ENCODE data around the gene PTOV1. TPM values are rescaled to one million over a fixed set of nuclear protein-coding genes. Genes with fewer than 3 reads are reported as not detected.
A peak's percentile ranks its signal among the peaks of the same experiment; 100 is the strongest.
"Not testable (repeated sequence)": the region's sequence is repeated elsewhere in the genome, so short reads cannot be mapped to it uniquely, and the experiment has no call there.

Gene PTOV1
- total RNA-seq, 2 donors from 2014 or later = 63.8 to 73.3 TPM

DNA sequence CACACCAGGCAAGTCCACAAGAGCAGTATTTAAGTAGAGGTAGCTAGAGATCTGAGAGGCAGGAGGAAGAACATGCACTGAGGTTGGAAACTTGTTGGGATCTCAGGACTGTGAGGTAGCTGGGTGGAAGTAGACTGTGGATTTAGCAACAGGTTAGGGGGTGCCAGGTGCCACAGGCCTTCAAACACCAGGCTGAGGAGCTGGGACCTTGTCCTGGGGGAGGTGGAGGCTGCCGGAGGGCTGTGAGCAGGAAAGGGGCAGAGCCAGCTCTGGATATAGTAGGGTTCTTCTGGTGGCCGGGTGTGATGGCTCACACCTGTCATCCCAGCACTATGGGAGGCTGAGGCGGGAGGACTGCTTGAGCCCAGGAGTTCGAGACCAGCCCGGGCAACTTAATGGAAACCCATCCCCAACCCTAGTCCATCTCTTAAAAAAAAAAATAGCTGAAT, 41.0 kb upstream of the PTOV1 start:
- Mint-ChIP-seq H3K36me3 (ENCODE audit: insufficient read depth in 2 of 2) (peaks cover 3 to 4% of the 10 kb centered on the region in 2 donors), H3K4me1 (ENCODE audit: low read depth) (peaks cover 51% of the 10 kb centered on the region), H3K4me3 (peak overlapping the region; percentile 82 to 93), H3K9me3 (no peaks in the 10 kb centered on the region), H3K27ac (no peak overlapping the region), H3K27me3 (ENCODE audit: low read depth) (no peaks in the 10 kb centered on the region)
- ATAC-seq (replicated peaks in 1 of 2) = no peak
- no peak for DNase-seq

DNA sequence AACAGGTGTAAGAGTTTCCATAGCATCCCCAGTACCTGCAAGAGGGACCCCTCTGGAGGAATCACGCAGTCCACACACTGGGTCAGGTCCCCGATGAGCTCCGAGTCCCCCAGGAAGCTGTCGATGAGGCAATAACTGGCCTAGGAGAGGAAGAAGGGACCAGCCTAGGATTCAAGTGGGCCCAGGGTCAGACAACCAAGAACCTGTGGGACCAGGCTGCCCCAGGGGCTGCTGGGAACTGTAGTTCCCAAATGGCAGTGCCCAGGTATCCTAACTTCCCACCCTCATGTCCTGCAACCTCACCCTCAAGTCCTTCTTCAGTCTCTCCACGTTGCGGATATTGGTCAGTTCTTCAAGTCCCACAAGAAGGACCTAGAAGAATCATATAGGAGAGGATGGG, 39.6 kb upstream of the PTOV1 start:
- no peak for ATAC-seq (replicated peaks in 1 of 2)

DNA sequence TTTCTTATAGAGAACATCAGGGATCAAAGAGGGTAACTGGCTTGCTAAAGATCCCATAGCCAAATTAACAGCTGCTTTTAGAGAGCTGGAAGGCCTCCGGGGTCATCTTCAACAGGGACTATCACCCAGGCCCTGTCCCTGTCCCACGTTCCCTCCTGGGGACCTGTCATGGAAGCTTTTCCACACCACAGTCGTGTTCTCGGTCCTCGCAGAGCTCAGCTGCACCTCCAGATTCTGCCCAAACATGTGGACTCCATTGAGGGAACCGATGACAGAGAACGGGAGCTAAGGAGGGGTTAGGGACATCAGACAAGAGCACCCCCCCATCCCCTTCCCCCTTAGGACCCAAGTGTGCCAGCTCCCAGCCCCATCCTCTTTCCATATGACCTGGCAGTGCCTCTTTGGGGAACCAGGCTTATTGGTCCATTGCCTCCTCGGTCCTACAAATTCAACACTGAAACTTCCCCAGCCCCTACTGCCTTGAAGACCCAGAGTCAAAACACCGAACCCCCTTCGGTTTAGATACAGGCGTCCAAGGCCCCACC, 38.4 kb upstream of the PTOV1 start:
- Mint-ChIP-seq H3K27me3 (ENCODE audit: low read depth) (no peaks in the 10 kb centered on the region), H3K36me3 (ENCODE audit: insufficient read depth in 2 of 2) (peaks cover 0 to 2% of the 10 kb centered on the region in 2 donors), H3K27ac (peak overlapping the region; percentile 85), H3K4me1 (ENCODE audit: low read depth) (peaks cover 50% of the 10 kb centered on the region), H3K4me3 (peak overlapping the region; percentile 90 to 92), H3K9me3 (no peaks in the 10 kb centered on the region)
- ATAC-seq (replicated peaks in 1 of 2) (no peak), DNase-seq (no peak)

More for the DNA sequence above, 39.6 kb upstream of the PTOV1 start:
- Mint-ChIP-seq H3K4me1 (ENCODE audit: low read depth) (peaks cover 48% of the 10 kb centered on the region), H3K4me3 (no peak overlapping the region), H3K27ac (no peak overlapping the region), H3K9me3 (no peaks in the 10 kb centered on the region), H3K27me3 (ENCODE audit: low read depth) (no peaks in the 10 kb centered on the region), H3K36me3 (ENCODE audit: insufficient read depth in 2 of 2) (peaks cover 1 to 3% of the 10 kb centered on the region in 2 donors)
- DNase-seq = no peak

DNA sequence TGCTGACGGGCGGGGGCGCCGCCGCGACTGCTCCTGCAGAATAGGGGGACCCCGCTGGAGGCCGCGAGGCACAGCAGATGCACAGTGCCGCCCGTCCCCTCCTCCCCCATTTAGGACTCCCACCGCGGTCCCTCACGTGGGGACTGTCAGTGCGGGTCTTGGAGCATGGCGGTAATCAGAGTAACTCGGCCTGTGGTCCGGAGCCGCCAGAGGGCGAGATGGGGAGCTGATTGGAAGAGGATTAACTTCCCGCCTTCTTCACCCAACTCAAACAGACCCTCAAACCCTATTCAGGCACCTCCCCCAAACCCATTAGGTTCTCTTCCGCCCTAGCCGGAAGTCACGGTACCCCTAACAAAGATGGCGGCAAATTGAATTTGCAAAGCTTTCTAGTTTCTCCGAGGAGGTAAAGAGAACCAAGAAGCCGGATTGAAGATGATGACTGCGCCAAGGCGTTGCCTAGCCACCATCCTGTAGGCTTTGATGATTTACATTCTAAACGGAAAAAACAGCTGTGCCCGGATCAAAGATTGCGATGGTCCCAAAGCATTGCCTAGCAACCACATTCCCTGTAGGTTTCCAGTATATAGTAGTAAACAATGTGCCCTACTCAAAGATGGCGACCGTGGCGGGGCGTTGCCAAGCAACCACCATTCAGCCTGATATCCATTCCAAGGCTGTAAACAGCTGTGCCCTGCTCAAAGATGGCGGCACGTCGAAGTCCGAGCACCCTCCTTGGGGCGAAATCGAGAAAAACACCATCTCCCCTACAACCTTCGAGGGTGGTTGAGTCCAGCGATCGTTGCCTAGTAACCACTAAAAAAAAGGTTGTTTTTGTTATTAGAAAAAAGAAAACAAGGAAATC, 37.7 kb upstream of the PTOV1 start, which contains the start of gene FUZ:
FUZ (minus strand) TSS at position 296 of the 865 bp plus-strand sequence; CDS start at position 110, 186 bp downstream.
- Mint-ChIP-seq H3K27me3 (ENCODE audit: low read depth) (no peaks in the 10 kb centered on the region), H3K9me3 (no peaks in the 10 kb centered on the region), H3K27ac (peak within 1 kb of the TSS; percentile 88), H3K36me3 (ENCODE audit: insufficient read depth in 2 of 2) (peaks cover 0 to under 1% of the 10 kb centered on the region in 2 donors), H3K4me3 (peak within 1 kb of the TSS; percentile 90 to 92), H3K4me1 (ENCODE audit: low read depth) (peaks cover 48% of the 10 kb centered on the region)
- DNase-seq (peak; percentile 91 to 94), ATAC-seq (replicated peaks in 1 of 2) (peak; percentile 77 to 79)

DNA sequence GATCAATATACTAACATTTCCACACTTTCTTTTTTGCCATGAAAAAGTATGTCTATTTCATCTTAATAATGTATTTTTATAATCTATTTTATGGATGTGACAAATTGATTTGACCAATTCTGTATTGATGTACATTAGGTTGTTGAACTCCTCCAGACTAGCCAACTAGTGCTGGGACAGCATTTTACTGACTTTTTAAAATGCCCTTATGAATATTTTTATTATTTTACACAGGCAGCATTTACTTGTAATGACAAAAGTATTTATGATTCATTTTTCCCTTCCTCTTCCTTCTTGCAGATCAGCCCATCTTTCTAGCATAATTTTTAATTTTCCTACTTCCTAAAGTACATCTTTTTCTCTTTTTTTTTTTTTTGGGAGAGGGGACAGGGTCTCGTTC, 36.9 kb upstream of the PTOV1 start:
- no peak for ATAC-seq (replicated peaks in 1 of 2)
- Mint-ChIP-seq H3K36me3 (ENCODE audit: insufficient read depth in 2 of 2) (no peaks in the 10 kb centered on the region), H3K27ac (peak overlapping the region; percentile 88)

DNA sequence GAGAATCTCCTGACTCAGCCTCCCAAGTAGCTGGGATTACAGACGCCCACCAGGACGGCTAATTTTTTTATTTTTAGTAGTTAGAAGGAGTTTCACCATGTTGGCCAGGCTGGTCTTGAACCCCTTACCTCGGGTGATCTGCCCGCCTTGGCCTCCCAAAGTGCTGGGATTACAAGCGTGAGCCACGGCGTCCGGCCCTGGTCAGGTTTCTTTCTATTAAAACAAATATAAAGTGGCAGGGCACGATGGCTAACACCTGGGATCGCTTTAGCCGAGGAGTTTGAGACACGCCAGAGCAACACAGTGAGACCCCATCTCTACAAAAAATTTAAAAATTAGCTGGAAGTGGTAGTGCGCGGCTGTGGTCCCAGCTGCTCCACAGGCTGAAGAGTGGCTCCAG, 34.4 kb upstream of the PTOV1 start:
- H3K27ac Mint-ChIP-seq = no peak overlapping the region
- no peaks in the 10 kb centered on the region for H3K27me3 Mint-ChIP-seq (ENCODE audit: low read depth)
- H3K36me3 Mint-ChIP-seq (ENCODE audit: insufficient read depth in 2 of 2) = peaks cover 0 to 1% of the 10 kb centered on the region in 2 donors
- no peaks in the 10 kb centered on the region for H3K9me3 Mint-ChIP-seq
- ATAC-seq (replicated peaks in 1 of 2) (no peak), DNase-seq (no peak)
- peak overlapping the region; percentile 40 to 59 for H3K4me3 Mint-ChIP-seq
- peaks cover 50% of the 10 kb centered on the region for H3K4me1 Mint-ChIP-seq (ENCODE audit: low read depth)

More for the DNA sequence above, 36.9 kb upstream of the PTOV1 start:
- no peak for DNase-seq
- no peaks in the 10 kb centered on the region for H3K27me3 Mint-ChIP-seq (ENCODE audit: low read depth)
- H3K9me3 Mint-ChIP-seq = no peaks in the 10 kb centered on the region
- H3K4me3 Mint-ChIP-seq = peak overlapping the region; percentile 90 to 92
- peaks cover 47% of the 10 kb centered on the region for H3K4me1 Mint-ChIP-seq (ENCODE audit: low read depth)

DNA sequence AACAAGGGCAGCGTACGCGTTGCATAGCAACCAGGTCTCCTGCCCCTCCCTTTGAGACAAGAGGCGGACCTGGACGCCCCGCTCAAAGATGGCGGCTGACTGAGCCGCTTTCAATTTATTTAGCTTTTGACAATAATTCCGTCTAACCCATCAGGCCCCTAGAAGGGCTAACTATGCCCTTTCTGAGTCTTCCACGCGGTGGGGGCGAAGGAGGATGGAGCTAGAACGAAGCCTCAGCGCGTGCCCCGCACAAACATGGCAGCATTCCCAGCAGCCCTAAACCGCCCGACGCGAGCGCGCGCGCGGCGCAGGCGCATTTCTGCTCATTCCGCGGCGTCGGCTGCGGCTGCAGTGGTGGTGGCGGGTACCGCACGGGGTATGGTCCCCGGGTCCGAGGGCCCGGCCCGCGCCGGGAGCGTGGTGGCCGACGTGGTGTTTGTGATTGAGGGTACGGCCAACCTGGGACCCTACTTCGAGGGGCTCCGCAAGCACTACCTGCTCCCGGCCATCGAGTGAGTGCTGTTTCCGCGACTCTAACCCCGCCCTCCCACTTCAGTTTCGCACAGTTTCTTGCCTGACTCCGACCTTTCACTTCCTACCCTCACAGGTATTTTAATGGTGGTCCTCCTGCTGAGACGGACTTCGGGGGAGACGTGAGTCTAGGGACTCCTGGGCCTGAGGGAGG, 32.9 kb upstream of the PTOV1 start, which contains the start of gene MED25:
MED25 (plus strand) TSS at position 326 of the 685 bp plus-strand sequence; CDS start at position 379, 53 bp downstream.
- peak; percentile 71 to 76 for ATAC-seq (replicated peaks in 1 of 2)

DNA sequence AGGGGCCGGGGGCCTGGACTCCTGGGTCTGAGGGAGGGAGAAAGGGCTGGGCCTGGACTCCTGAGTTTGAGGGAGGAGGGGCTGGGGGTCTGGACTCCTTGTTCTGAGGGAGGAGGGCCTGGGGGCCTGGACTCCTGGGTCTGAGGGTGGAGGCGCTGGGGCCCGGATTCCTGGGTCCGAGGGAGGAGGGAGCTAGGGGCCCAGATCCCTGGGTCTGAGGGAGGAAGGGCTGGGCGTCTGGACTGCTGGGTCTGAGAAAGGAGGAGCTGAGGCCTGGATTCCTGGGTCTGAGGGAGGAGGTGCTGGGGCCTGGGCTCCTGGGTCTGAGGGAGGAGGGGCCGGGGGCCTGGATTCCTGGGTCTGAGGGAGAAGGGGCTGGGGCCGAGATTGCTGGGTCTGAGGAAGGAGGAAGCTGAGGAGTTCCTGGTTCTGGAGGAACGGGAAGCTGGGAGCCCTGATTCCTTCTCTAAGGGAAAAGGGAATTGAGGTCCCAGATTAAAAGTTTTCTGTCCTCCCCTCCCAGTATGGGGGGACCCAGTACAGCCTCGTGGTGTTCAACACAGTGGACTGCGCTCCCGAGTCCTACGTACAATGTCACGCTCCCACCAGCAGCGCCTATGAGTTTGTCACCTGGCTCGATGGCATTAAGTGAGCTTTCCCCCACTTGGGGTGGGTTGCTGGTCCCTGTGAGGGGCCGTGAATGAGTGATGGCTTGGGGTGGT, 32.1 kb upstream of the PTOV1 start:
- ATAC-seq (replicated peaks in 1 of 2) = no peak
- Mint-ChIP-seq H3K27ac (peak overlapping the region; percentile 98), H3K4me3 (peak overlapping the region; percentile 98 to 99), H3K36me3 (ENCODE audit: insufficient read depth in 2 of 2) (peaks cover 0 to 1% of the 10 kb centered on the region in 2 donors), H3K9me3 (no peaks in the 10 kb centered on the region), H3K27me3 (ENCODE audit: low read depth) (no peaks in the 10 kb centered on the region), H3K4me1 (ENCODE audit: low read depth) (peaks cover 34% of the 10 kb centered on the region)
- no peak for DNase-seq

More for the DNA sequence above, 32.9 kb upstream of the PTOV1 start, which contains the start of gene MED25:
- Mint-ChIP-seq H3K27me3 (ENCODE audit: low read depth) (no peaks in the 10 kb centered on the region), H3K4me3 (peak within 1 kb of the TSS; percentile 98 to 99), H3K4me1 (ENCODE audit: low read depth) (peaks cover 35% of the 10 kb centered on the region), H3K9me3 (no peaks in the 10 kb centered on the region), H3K27ac (peak within 1 kb of the TSS; percentile 98), H3K36me3 (ENCODE audit: insufficient read depth in 2 of 2) (peaks cover 0 to 1% of the 10 kb centered on the region in 2 donors)
- peak; percentile 88 to 90 for DNase-seq

DNA sequence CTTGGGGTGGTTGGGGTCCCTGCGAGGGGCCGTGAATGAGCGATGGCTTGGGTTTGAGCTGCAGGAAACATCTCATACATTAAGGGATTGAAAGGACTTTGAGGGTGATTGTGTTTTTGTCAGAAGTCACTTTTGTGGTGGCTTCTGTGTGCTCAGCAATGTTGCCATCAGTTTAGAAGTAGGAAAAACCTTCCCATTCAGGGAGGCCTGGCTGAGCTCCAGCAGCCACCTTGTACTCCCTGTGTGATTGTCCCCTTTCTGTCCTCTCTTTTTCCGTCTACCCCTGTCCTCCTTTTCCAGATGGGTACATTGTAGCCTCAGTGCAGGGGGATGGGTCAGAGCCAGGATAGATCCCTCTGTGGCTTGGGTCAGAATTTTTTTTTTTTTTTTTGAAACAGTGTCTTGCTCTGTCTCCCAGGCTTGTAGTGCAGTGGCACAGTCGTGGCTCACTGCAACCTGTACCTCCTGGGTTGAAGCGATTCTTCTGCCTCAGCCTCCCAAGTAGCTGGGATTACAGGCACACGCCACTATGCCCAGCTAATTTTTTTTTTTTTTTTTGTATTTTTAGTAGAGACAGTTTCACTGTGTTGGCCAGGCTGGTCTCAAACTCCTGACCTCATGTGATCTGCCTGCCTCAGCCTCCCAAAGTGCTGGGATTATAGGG, 31.4 kb upstream of the PTOV1 start:
- peak overlapping the region; percentile 98 to 99 for H3K4me3 Mint-ChIP-seq
- H3K27ac Mint-ChIP-seq = peak overlapping the region; percentile 61
- H3K4me1 Mint-ChIP-seq (ENCODE audit: low read depth) = peaks cover 26% of the 10 kb centered on the region
- ATAC-seq (replicated peaks in 1 of 2); H3K27me3 Mint-ChIP-seq (ENCODE audit: low read depth); H3K9me3 Mint-ChIP-seq; DNase-seq; H3K36me3 Mint-ChIP-seq (ENCODE audit: insufficient read depth in 2 of 2): not testable (repeated sequence)

DNA sequence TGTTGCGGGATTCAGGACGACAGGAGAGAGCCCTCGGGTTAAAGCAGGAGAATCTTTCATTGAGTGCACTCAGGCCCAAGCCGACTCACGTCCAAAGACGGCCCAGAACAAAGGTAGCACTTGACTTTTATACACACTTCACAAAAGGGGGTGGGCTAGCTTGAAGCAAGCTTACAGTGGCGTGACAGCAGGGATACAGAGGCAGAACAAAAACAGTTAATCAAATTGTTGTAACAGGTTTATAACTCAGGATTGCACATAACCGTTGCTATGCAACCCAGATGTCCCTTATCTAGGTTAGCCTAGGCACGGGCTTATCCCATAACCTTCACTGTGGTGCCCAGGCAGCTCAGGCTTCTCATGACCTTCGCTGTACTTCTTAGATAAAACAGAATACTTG, 30.8 kb upstream of the PTOV1 start:
- no peak for ATAC-seq (replicated peaks in 1 of 2)
- Mint-ChIP-seq H3K27me3 (ENCODE audit: low read depth) (no peaks in the 10 kb centered on the region), H3K4me1 (ENCODE audit: low read depth) (peaks cover 25% of the 10 kb centered on the region), H3K4me3 (no peak overlapping the region), H3K36me3 (ENCODE audit: insufficient read depth in 2 of 2) (peaks cover 0 to 3% of the 10 kb centered on the region in 2 donors), H3K27ac (no peak overlapping the region), H3K9me3 (no peaks in the 10 kb centered on the region)
- DNase-seq = no peak

DNA sequence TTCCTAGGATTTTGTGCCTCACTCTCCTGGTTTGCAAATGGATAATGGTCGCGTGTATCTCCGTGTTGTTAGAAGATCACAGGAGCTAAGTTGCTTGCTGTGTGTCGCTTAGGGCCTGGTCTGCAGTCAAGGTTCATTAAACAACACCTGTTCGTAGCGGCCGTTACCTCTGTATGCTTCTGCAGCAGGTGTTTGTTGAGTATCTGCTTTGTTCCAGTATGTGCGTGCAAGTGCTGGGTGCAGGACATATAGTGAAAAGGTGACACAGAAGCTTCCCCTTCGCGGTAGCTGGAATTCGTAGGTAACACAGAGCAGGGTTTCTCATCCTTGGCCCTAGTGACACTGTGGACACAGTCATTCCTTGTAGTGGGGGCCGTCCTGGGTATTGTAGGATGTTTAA, 27.5 kb upstream of the PTOV1 start:
- H3K27ac Mint-ChIP-seq = no peak overlapping the region
- H3K36me3 Mint-ChIP-seq (ENCODE audit: insufficient read depth in 2 of 2) = peaks cover 0 to 3% of the 10 kb centered on the region in 2 donors
- H3K9me3 Mint-ChIP-seq = no peaks in the 10 kb centered on the region
- DNase-seq = no peak
- no peaks in the 10 kb centered on the region for H3K27me3 Mint-ChIP-seq (ENCODE audit: low read depth)
- no peak overlapping the region for H3K4me3 Mint-ChIP-seq
- H3K4me1 Mint-ChIP-seq (ENCODE audit: low read depth) = peaks cover 19% of the 10 kb centered on the region
- ATAC-seq (replicated peaks in 1 of 2) = no peak

DNA sequence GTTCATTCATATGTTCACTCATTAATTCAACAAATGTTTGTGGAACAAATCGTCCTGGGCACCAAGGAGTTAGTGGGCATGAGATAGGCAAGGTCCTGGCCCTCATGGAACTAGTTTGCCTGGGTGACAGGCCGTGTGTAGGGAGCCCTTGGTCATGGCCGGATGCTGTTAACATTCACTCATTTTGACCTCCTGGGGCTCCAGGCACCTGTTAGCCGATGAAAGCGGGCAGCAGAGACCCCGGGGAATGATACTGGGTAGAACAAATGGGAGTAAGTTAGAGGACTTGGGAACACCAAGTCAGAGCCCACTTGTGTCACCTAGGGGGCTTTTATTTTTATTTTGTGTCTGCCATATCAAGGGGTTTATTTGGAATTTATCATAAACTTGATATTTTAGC, 26.3 kb upstream of the PTOV1 start:
- no peak overlapping the region for H3K27ac Mint-ChIP-seq
- peaks cover 0 to 2% of the 10 kb centered on the region in 2 donors for H3K36me3 Mint-ChIP-seq (ENCODE audit: insufficient read depth in 2 of 2)
- DNase-seq (no peak), ATAC-seq (replicated peaks in 1 of 2) (no peak)
- H3K9me3 Mint-ChIP-seq = no peaks in the 10 kb centered on the region
- no peak overlapping the region for H3K4me3 Mint-ChIP-seq
- no peaks in the 10 kb centered on the region for H3K27me3 Mint-ChIP-seq (ENCODE audit: low read depth)
- peaks cover 7% of the 10 kb centered on the region for H3K4me1 Mint-ChIP-seq (ENCODE audit: low read depth)
